Adrenal gland (tissue), 12 donors: Measurements from ENCODE around the gene NPEPL1. TPM values are rescaled to one million over a fixed set of nuclear protein-coding genes. Genes with fewer than 3 reads are reported as not detected.

Source experiments
- DNase-seq, 7 donors: peaks; one replicate each; pipeline ENCODE4 v3.0.0-alpha.2; 2019 to 2020
- H3K27ac ChIP-seq, 5 donors: fragments of 200-600 bp; sonication (generic) in 4 of 5; 1 replicate in 3 of 5; 2 replicates in 2 of 5; pipeline versions ENCODE4 v1.5.1 to v1.8.0; 2016 to 2020; ENCODE audit warnings: mild to moderate bottlenecking in 1 of 5
- H3K27me3 ChIP-seq: fragments of 200-600 bp; 2 replicates; pipeline ENCODE4 v1.8.0; 2021
- H3K36me3 ChIP-seq, 2 donors: fragments of 200-600 bp; replicated peaks in 1 of 2; 1 replicate in 1 of 2; 2 replicates in 1 of 2; pipeline versions ENCODE4 v1.5.1 to v1.8.0; 2018 to 2022
- H3K4me1 ChIP-seq, 2 donors: fragments of 200-600 bp; replicated peaks in 1 of 2; 1 replicate in 1 of 2; 2 replicates in 1 of 2; pipeline versions ENCODE4 v1.5.1 to v1.8.0; 2018 to 2021
- H3K4me3 ChIP-seq, 4 donors: fragments of 200-600 bp; sonication (generic) in 3 of 4; one replicate each; pipeline ENCODE4 v1.5.1; 2016 to 2018
- H3K9me3 ChIP-seq, 3 donors: fragments of 200-600 bp; sonication (generic) in 1 of 3; replicated peaks in 1 of 3; 1 replicate in 2 of 3; 2 replicates in 1 of 3; pipeline versions ENCODE4 v1.5.1 to v1.8.0; 2016 to 2021
- CTCF ChIP-seq, 6 experiments: fragments of 450-650 bp in 4 of 6; fragments of 200-600 bp in 2 of 6; sonication (generic) in 1 of 6; IDR thresholded peaks; 1 replicate in 5 of 6; 2 replicates in 1 of 6; pipeline versions ENCODE4 v1.5.1 to v1.8.0; 2016 to 2021; ENCODE audit warnings: antibody characterized with exemption in 6 of 6, mild to moderate bottlenecking in 2 of 6, moderate library complexity in 1 of 6
- POLR2A ChIP-seq, 2 donors: fragments of 450-650 bp; IDR thresholded peaks; one replicate each; pipeline ENCODE4 v1.6.1; 2017; ENCODE audit warnings: antibody characterized with exemption in 2 of 2, mild to moderate bottlenecking in 2 of 2, moderate library complexity in 1 of 2
- WGBS, 4 donors: extraction: QIAGEN DNeasy Blood & Tissue Kit in 2 of 4; methylation state at CpG; one replicate each; pipeline versions ENCODE4 v1.1.5 to v1.1.7; 2013 to 2017; 5-methylcytosine and 5-hydroxymethylcytosine counted together
- intact Hi-C, 2 donors: fragments of 100-400 bp; cut with DNase I; formaldehyde crosslinking; loops; one replicate each; pipeline versions ENCODE4 v1.14.1 to v1.15.0; 2022 to 2023
- polyA plus RNA-seq, 3 donors: library from polyadenylated mRNA; stranded (reverse); fragments of 200-250 nt in 2 of 3; fragments of 350-450 nt in 1 of 3; fragmentation: Illumina TruSeq in 1 of 3; extraction: RNeasy Lipid Tissue Mini Kit (QIAGEN cat#74804) in 1 of 3; gene quantifications; one replicate each; pipeline ENCODE4 v1.2.3, GENCODE V29; 2013 to 2014
- total RNA-seq, 9 donors: library from RNA; depleted of rRNA in 4 of 9; stranded (reverse); fragments of >200 nt in 4 of 9; fragments of 120-200 nt in 1 of 9; fragmentation: NEBNext Ultra II Directional in 1 of 9; extraction: Animal tissue kit (Norgen Biotek cat#: 25700) in 1 of 9; gene quantifications; one replicate each; pipeline versions ENCODE4 v1.1.0 to v1.2.4, GENCODE V29; 2013 to 2023
- donor health status: healthy with polysubstance abuse.
- donor health status: Bipolar disorder and iron deficiency.
- donor health status: DM: yes; HTN: yes; CAD: no.
- donor health status: DM: no; HTN: no; CAD: no.
- donor health status: DM: no; HTN: no; CAD: no.
- donor health status: DM: yes; HTN: yes; CAD: no.

The NPEPL1 gene
- total and polyA plus RNA-seq, 12 donors, result 9.3 to 158 (median 35.2) TPM

- TF ChIP-seq CTCF (IDR thresholded peaks at IDR 0.05) (no peak), POLR2A (IDR thresholded peaks at IDR 0.05) (no peak)
- intact Hi-C loops, result no loop called here
- Histone ChIP-seq H3K27ac (no peak overlapping the region), H3K4me3 (no peak overlapping the region), H3K27me3 (no peaks in the 10 kb centered on the region), H3K36me3 (peaks cover 0 to 57% of the 10 kb centered on the region in 2 donors), H3K4me1 (no peaks in the 10 kb centered on the region), H3K9me3 (no peaks in the 10 kb centered on the region)
- peak in 1 of 7 donors; percentile 42 for DNase-seq
- WGBS, 4 donors, result 95 to 99% (median 97%) methylated on average over 10 to 12 of the region's 12 CpGs
Measured at GRCh38 chr20:58703765-58704371, 11.3 kb downstream of the NPEPL1 start.

GRCh38 chr20:58705208-58705926, 12.8 kb downstream of the NPEPL1 start:
- no peak for TF ChIP-seq POLR2A (IDR thresholded peaks at IDR 0.05)
- no peak for TF ChIP-seq CTCF (IDR thresholded peaks at IDR 0.05)
- DNase-seq, result peak in 4 of 7 donors; percentile 6 to 81 (median 16)
- Histone ChIP-seq H3K4me1 (no peaks in the 10 kb centered on the region), H3K4me3 (no peak overlapping the region), H3K27ac (peak overlapping the region in 1 of 5 donors; percentile 19), H3K36me3 (peaks cover 0 to 44% of the 10 kb centered on the region in 2 donors), H3K9me3 (no peaks in the 10 kb centered on the region), H3K27me3 (no peaks in the 10 kb centered on the region)
- intact Hi-C loops, result no loop called here
- 89 to 94% (median 92%) methylated on average over 14 of the region's 14 CpGs for WGBS, 4 donors

- no peaks in the 10 kb centered on the region for H3K27me3 ChIP-seq
- no peaks in the 10 kb centered on the region for H3K4me1 ChIP-seq
- H3K9me3 ChIP-seq, result no peaks in the 10 kb centered on the region
- 85 to 99% (median 95%) methylated on average over 5 to 20 of the region's 20 CpGs for WGBS, 4 donors
- intact Hi-C loops, result no loop called here
- TF ChIP-seq CTCF (IDR thresholded peaks at IDR 0.05) (no peak), POLR2A (IDR thresholded peaks at IDR 0.05) (no peak)
- peak in 5 of 7 donors; percentile 9 to 46 (median 12) for DNase-seq
- peak overlapping the region in 1 of 5 donors; percentile 19 for H3K27ac ChIP-seq
- H3K36me3 ChIP-seq, result peaks cover 0 to 38% of the 10 kb centered on the region in 2 donors
- no peak overlapping the region for H3K4me3 ChIP-seq
Measured at GRCh38 chr20:58706150-58706892, 13.7 kb downstream of the NPEPL1 start.
